Activated naive CD8-positive, alpha-beta T cell (primary cell): ENCODE results near the gene PLAAT3.
"Not testable (repeated sequence)": the region's sequence is repeated elsewhere in the genome, so short reads cannot be mapped to it uniquely, and the experiment has no call there.

ENCODE experiments used
- H3K27ac Mint-ChIP-seq: one replicate; pipeline ENCODE4 v1.8.0; 2021; ENCODE audit warnings: mixed read lengths
- H3K27me3 Mint-ChIP-seq: one replicate; pipeline ENCODE4 v1.8.0; 2021; ENCODE audit warnings: mixed read lengths
- H3K36me3 Mint-ChIP-seq: one replicate; pipeline ENCODE4 v1.8.0; 2021; ENCODE audit warnings: mixed read lengths
- H3K4me1 Mint-ChIP-seq: one replicate; pipeline ENCODE4 v1.8.0; 2021; ENCODE audit warnings: low read depth, mixed read lengths
- H3K4me3 Mint-ChIP-seq: one replicate; pipeline ENCODE4 v1.8.0; 2021; ENCODE audit warnings: mild to moderate bottlenecking, mixed read lengths
- H3K9me3 Mint-ChIP-seq: one replicate; pipeline ENCODE4 v1.8.0; 2021; ENCODE audit warnings: low read depth, mixed read lengths

Gene PLAAT3

GRCh38 chr11:63614136-63614671 is at the start of gene PLAAT3:
PLAAT3 (minus strand) TSS chr11:63614433; CDS start chr11:63614014, 419 bp downstream.
- H3K27ac Mint-ChIP-seq: no peak within 1 kb of the TSS
- H3K4me1 Mint-ChIP-seq: peaks cover 10% of the 10 kb centered on the region
- H3K27me3 Mint-ChIP-seq: no peaks in the 10 kb centered on the region
- no peaks in the 10 kb centered on the region for H3K36me3 Mint-ChIP-seq
- no peaks in the 10 kb centered on the region for H3K9me3 Mint-ChIP-seq
- H3K4me3 Mint-ChIP-seq: peak within 1 kb of the TSS; percentile 86

- Mint-ChIP-seq H3K9me3 (no peaks in the 10 kb centered on the region), H3K27me3 (no peaks in the 10 kb centered on the region), H3K27ac (no peak overlapping the region), H3K36me3 (no peaks in the 10 kb centered on the region), H3K4me1 (peaks cover 42% of the 10 kb centered on the region), H3K4me3 (no peak overlapping the region)
These were observed 49.6 kb upstream of the PLAAT3 start for GRCh38 chr11:63663809-63664208.

GRCh38 chr11:63660972-63661371 is 46.7 kb upstream of the PLAAT3 start:
- H3K9me3 Mint-ChIP-seq: no peaks in the 10 kb centered on the region
- H3K4me1 Mint-ChIP-seq: peaks cover 28% of the 10 kb centered on the region
- H3K4me3 Mint-ChIP-seq: no peak overlapping the region
- no peak overlapping the region for H3K27ac Mint-ChIP-seq
- no peaks in the 10 kb centered on the region for H3K27me3 Mint-ChIP-seq
- H3K36me3 Mint-ChIP-seq: peaks cover 4% of the 10 kb centered on the region

- Mint-ChIP-seq H3K36me3 (peaks cover 17% of the 10 kb centered on the region), H3K27me3 (no peaks in the 10 kb centered on the region), H3K4me3 (no peak overlapping the region), H3K27ac (no peak overlapping the region), H3K4me1 (peaks cover 17% of the 10 kb centered on the region), H3K9me3 (no peaks in the 10 kb centered on the region)
These were observed 38.4 kb upstream of the PLAAT3 start for GRCh38 chr11:63652671-63653070.

GRCh38 chr11:63643205-63643604 is 29.0 kb upstream of the PLAAT3 start:
- no peak overlapping the region for H3K4me3 Mint-ChIP-seq
- H3K36me3 Mint-ChIP-seq: peaks cover 6% of the 10 kb centered on the region
- H3K4me1 Mint-ChIP-seq: peaks cover 3% of the 10 kb centered on the region
- H3K27me3 Mint-ChIP-seq: no peaks in the 10 kb centered on the region
- H3K9me3 Mint-ChIP-seq: no peaks in the 10 kb centered on the region
- H3K27ac Mint-ChIP-seq: no peak overlapping the region

- Mint-ChIP-seq H3K4me1 (peaks cover 8% of the 10 kb centered on the region), H3K4me3 (no peak overlapping the region), H3K27me3 (no peaks in the 10 kb centered on the region), H3K36me3 (no peaks in the 10 kb centered on the region), H3K9me3 (no peaks in the 10 kb centered on the region), H3K27ac (no peak overlapping the region)
These were observed 27.5 kb upstream of the PLAAT3 start for GRCh38 chr11:63641727-63642126.

- peak overlapping the region; percentile 55 for H3K27ac Mint-ChIP-seq
- H3K4me3 Mint-ChIP-seq: no peak overlapping the region
- H3K36me3 Mint-ChIP-seq: peaks cover 5% of the 10 kb centered on the region
- H3K9me3 Mint-ChIP-seq: no peaks in the 10 kb centered on the region
- H3K4me1 Mint-ChIP-seq: peaks cover 11% of the 10 kb centered on the region
- no peaks in the 10 kb centered on the region for H3K27me3 Mint-ChIP-seq
These were observed 25.1 kb upstream of the PLAAT3 start for GRCh38 chr11:63639199-63639832.

- H3K4me3 Mint-ChIP-seq, H3K27ac Mint-ChIP-seq, H3K9me3 Mint-ChIP-seq, H3K27me3 Mint-ChIP-seq, H3K36me3 Mint-ChIP-seq: not testable (repeated sequence)
- peaks cover 11% of the 10 kb centered on the region for H3K4me1 Mint-ChIP-seq
These were observed 24.2 kb upstream of the PLAAT3 start for GRCh38 chr11:63638436-63638835.

GRCh38 chr11:63635762-63636465 is 21.7 kb upstream of the PLAAT3 start:
- H3K4me1 Mint-ChIP-seq: peaks cover 16% of the 10 kb centered on the region
- H3K4me3 Mint-ChIP-seq: no peak overlapping the region
- no peak overlapping the region for H3K27ac Mint-ChIP-seq
- no peaks in the 10 kb centered on the region for H3K27me3 Mint-ChIP-seq
- H3K9me3 Mint-ChIP-seq: no peaks in the 10 kb centered on the region
- H3K36me3 Mint-ChIP-seq: peaks cover 9% of the 10 kb centered on the region

GRCh38 chr11:63629426-63629825 is 15.2 kb upstream of the PLAAT3 start:
- Mint-ChIP-seq H3K4me3 (no peak overlapping the region), H3K27me3 (no peaks in the 10 kb centered on the region), H3K4me1 (peaks cover 6% of the 10 kb centered on the region), H3K9me3 (no peaks in the 10 kb centered on the region), H3K36me3 (peaks cover 10% of the 10 kb centered on the region), H3K27ac (no peak overlapping the region)

GRCh38 chr11:63623513-63624140 is 9.4 kb upstream of the PLAAT3 start:
- Mint-ChIP-seq H3K9me3 (no peaks in the 10 kb centered on the region), H3K4me3 (no peak overlapping the region), H3K36me3 (no peaks in the 10 kb centered on the region), H3K4me1 (peaks cover 6% of the 10 kb centered on the region), H3K27me3 (no peaks in the 10 kb centered on the region), H3K27ac (no peak overlapping the region)

- Mint-ChIP-seq H3K4me1 (peaks cover 6% of the 10 kb centered on the region), H3K9me3 (no peaks in the 10 kb centered on the region), H3K27me3 (no peaks in the 10 kb centered on the region), H3K4me3 (no peak overlapping the region), H3K27ac (no peak overlapping the region), H3K36me3 (no peaks in the 10 kb centered on the region)
These were observed 8.1 kb upstream of the PLAAT3 start for GRCh38 chr11:63622323-63622722.

GRCh38 chr11:63621071-63621470 is 6.8 kb upstream of the PLAAT3 start:
- Mint-ChIP-seq H3K27ac (no peak overlapping the region), H3K36me3 (no peaks in the 10 kb centered on the region), H3K27me3 (no peaks in the 10 kb centered on the region), H3K9me3 (no peaks in the 10 kb centered on the region), H3K4me1 (peaks cover 6% of the 10 kb centered on the region), H3K4me3 (no peak overlapping the region)

GRCh38 chr11:63619967-63620366 is 5.7 kb upstream of the PLAAT3 start:
- Mint-ChIP-seq H3K9me3 (no peaks in the 10 kb centered on the region), H3K27ac (no peak overlapping the region), H3K4me1 (peaks cover 6% of the 10 kb centered on the region), H3K4me3 (no peak overlapping the region), H3K27me3 (no peaks in the 10 kb centered on the region), H3K36me3 (no peaks in the 10 kb centered on the region)

- H3K36me3 Mint-ChIP-seq, H3K27ac Mint-ChIP-seq, H3K27me3 Mint-ChIP-seq, H3K4me1 Mint-ChIP-seq, H3K9me3 Mint-ChIP-seq, H3K4me3 Mint-ChIP-seq: not testable (repeated sequence)
These were observed 3.5 kb upstream of the PLAAT3 start for GRCh38 chr11:63617686-63618085.
